ENCODE data around the gene RYR3.

RYR3 gene

DNA sequence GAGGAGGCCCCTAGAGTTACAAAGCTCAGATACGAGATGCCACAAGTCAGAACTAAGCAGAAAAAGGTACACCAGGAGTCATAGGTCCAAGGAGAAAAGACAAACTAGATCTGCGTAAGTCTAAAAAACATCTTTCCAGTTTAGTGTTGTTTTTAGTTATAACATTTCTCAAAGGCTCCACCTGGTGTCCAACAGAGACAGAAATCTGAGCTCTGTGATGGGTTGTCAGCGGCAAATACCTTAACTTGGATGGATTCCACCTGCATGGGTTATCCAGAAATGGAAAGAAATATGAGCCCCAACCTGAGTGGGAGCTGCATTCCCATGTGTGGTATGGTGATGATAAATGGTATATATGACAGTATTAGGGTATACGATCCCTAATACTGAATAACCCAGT, 418.9 kb downstream of the RYR3 start:
- DNase-seq = no peak

- no peak for DNase-seq
Observed at GRCh38 chr15:33730815-33731214, 420.0 kb downstream of the RYR3 start.

GRCh38 chr15:33735143-33735542, 424.4 kb downstream of the RYR3 start:
- no peak for DNase-seq

DNA sequence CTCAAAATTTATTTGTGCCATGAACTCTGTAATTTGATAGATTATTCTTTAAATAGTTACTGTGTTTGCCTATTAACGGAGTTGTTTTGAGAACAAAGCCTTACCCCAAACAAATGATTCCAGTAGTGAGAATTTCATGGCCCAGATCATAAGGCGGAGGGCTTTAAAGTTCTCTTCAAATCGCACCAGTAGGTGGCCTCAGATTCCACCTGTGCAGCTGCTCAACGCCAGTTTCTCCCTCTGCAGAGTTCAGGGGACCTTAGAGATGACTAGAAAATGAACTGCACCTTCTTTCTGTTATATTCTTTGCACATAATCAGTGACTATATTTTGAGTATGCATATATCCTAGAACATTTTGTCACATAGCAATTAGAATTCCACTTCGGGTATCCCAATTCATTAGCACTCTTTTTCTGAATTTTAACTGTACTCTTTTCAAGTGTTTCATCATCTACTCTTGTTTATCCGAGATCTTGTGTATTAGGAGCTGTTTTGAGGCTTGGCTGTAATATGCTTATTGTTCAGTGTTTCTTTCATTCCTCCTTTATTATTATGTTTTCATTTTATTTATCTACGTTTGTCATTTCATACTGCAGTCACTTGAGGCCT, 425.0 kb downstream of the RYR3 start:
- no peak for DNase-seq

GRCh38 chr15:33737687-33738601, 427.2 kb downstream of the RYR3 start:
- no peak for DNase-seq

DNA sequence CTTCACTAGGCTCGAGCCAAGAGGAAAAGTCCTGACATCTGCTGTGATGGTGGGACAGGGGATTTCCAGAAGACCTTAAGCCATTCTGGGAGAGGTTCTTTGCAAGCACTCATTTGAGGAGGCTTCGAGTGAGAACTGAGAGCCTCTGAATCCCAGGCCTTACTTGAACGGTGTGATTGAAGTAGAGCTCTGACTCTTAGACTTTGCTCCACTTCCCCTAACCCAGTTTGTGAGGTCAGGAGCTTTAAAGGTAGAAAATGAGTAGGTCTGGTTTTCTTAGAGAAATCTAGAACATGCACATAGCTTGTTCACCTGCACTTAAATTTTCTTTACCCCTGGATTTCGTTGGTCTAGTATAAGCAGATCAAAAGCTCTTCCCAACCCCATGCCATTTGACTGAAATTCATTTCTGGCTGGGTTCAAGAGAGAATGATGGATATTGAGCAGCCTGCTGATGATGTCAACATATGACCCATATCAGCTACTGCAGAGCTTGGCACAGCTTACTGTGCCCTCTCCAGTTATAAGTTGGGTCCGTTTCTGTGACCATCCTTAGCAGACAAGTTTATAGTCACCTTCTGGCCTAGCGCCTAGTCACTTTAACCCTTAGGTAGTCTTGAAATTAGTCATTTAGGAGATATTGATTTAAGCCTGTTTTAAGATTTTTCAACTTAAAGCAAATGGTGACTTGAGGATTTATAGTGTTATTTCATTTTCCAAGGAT, 428.3 kb downstream of the RYR3 start:
- DNase-seq = no peak

DNA sequence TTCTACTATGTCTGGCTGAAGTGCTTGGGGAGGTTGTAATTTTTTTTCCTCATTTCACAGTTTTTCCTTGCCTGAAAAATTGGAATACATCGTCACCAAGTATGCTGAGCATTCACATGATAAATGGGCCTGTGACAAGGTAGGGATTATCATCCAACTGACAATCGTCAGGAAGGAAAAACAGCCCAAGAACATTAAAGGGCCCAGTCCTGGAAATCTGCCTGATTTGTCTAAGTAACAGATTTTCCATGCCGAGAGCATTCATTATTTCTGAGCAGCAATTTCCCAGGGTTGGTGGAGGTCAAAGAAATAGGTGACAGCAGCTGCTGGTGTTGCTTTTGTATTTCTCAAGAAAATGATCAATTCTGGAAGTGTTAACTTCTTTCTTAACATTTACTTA, 431.5 kb downstream of the RYR3 start:
- no peak for DNase-seq

DNA sequence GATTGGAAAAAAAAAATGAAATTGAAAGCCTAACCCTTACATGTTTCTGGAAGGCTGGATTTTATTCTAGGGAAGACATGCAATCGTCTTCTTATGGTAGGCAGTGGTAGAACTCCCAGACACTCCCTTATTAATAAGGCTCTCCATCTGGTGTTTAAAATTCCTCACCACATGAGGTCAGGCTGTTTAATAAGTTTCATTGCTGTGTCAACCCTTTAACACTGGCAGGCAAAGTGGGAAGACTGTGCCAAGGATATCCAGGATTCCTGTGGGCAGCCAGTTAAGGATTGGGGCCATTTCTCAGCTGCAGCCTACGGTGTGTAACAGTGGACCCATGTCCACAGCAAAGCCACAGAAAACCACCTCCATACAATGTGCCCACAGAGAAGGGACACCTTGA, 432.0 kb downstream of the RYR3 start:
- DNase-seq = no peak

- no peak for DNase-seq
Observed at GRCh38 chr15:33746203-33746602, 435.4 kb downstream of the RYR3 start.

DNA sequence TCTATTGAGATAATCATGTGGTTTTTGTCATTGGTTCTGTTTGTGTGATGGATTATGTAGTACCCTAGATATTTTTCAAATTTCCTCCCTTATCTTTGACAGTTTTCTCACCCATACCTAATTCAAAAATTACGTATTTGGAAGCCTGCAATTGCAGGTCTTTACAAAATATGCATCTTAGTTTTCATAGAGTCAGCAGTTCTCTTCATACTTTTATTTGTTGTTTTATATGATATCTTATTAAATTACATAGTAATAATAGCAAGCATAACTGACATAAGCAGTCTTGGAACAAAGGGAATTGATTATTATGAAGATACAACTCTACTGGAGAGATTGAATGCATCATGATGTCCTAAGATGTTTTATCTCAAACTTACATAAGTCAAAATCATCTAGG, 442.2 kb downstream of the RYR3 start:
- no peak for DNase-seq

GRCh38 chr15:33754242-33754641, 443.5 kb downstream of the RYR3 start:
- no peak for DNase-seq

- no peak for DNase-seq
Observed at GRCh38 chr15:33756961-33757360, 446.2 kb downstream of the RYR3 start.

- DNase-seq = no peak
Observed at GRCh38 chr15:33757516-33758232, 446.9 kb downstream of the RYR3 start.

GRCh38 chr15:33766389-33766788, 455.6 kb downstream of the RYR3 start:
- no peak for DNase-seq

GRCh38 chr15:33768670-33769190, 458.0 kb downstream of the RYR3 start:
- no peak for DNase-seq

DNA sequence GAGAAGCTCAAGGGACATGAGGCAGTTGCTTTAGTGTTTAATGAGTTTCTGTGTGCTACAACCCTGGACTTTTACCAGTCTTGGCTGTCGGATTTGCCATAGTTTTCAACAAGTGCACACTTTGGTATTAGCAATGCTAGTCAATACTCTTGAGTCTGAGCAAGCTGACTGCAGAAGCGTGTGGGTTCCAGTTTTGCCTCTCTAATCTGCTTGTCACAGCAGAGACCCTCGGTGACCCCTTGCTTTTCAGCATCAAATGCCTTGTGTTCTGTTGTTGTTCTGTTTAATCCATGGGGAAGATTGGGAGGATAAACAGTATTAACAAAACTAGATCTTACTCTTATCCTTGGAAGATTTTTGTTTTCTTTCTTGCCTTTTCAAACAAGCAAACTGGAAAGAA, 463.2 kb downstream of the RYR3 start:
- DNase-seq = no peak

GRCh38 chr15:33778852-33779251, 468.1 kb downstream of the RYR3 start:
- no peak for DNase-seq

DNA sequence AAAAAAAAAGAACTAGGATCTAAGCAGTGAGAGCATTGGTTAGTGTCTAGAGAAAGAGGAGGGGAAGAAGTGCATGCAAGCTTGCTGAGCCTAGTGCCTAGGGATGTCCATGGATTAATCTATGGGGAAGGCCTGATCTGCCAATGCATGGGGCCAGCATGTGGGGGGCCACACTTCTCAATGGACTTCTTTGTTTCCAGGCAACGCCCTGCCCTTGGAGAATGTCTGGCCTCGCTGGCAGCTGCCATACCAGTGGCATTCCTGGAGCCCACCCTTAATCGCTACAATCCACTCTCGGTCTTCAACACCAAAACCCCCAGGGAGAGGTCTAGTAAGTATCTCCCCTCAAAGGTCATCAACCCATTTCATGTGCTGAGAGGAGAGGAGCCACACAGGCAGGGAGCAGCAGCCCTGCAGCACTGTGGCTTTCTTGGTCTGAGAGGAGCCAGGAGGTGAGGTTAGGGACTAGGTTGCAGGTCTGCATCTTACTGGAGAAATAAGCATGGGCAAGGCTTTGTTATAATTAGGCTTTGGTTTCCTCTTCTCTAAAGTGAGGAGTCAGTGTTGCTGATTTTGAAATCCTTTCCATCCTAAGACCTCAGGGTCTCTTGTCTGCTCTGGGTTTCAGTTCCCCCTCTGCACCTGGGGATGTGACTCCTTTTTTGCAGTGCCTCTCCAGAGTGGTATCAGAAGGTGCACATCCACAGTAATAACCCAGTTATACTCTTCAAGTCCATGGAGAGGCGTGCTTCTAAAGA, 469.4 kb downstream of the RYR3 start:
- DNase-seq = no peak

DNA sequence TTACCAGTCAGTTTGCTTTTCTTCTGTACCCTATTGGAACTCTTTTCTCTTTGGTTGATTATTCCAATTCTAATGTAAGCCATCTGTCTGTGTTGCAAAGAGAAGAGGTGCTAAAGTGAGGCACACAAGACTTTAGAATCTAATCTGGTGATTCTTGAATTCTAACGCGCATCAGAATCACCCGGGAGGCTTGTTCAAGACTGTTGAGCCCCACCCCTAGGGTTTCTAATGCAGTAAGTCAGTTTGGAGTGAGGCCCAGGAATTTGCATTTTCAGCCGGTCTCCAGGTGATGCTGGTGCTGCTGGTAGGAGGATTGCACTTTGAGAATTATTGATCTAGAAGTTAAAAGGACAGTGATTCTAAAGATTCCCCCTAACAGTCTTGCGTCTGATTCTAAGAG, 472.2 kb downstream of the RYR3 start:
- no peak for DNase-seq

DNA sequence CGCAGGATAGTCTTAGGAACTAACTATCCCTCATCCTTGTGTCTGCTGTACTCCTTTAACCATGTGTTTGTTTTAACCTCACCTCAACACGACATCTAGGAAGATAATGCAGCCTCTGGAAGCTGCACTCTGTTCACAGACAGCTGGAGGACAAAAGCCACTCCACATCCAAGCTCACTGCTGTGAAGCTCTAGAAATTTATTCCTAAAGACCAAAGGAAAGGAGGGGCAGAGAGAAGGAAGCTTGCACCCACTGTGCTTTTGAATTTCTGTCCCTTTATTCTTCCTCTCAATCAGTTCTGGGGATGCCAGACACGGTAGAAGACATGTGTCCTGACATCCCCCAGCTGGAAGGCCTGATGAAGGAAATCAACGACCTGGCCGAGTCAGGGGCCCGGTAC, 474.6 kb downstream of the RYR3 start:
- DNase-seq = no peak

- no peak for DNase-seq
Observed at GRCh38 chr15:33788906-33789540, 478.3 kb downstream of the RYR3 start.

GRCh38 chr15:33794453-33794852, 483.7 kb downstream of the RYR3 start:
- no peak for DNase-seq
